Stimulated activated CD4-positive, alpha-beta T cell treated with anti-CD3 and anti-CD28 coated beads, TNF-alpha, amount 100 ng/mL, for 48 hours (primary cell): Measurements from ENCODE around the gene HEXIM1.

Experiments used
- DNase-seq, 3 donors: peaks; one replicate each; pipeline ENCODE4 v3.0.0-alpha.2; 2020; ENCODE audit warnings: low read depth in 3 of 3

The HEXIM1 gene

DNA sequence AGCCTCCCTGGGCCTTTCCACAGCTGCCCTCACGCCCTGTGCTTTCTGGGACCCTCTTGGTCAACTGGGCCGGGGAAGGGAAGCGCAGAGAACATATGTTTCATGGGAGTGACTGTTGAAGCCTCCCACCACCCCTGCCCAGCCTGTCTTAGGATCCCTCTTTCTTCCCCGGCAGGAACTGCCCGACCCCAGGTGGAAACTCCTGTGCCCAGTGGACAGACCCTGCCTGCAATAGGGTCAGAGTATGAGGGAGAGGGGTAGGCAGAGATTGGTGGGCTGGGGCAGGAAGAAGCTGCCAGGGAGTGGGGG, 23.9 kb downstream of the HEXIM1 start:
- no peak for DNase-seq

GRCh38 chr17:45172541-45173286, 24.4 kb downstream of the HEXIM1 start:
- peak; percentile 24 to 48 (median 30) for DNase-seq

DNA sequence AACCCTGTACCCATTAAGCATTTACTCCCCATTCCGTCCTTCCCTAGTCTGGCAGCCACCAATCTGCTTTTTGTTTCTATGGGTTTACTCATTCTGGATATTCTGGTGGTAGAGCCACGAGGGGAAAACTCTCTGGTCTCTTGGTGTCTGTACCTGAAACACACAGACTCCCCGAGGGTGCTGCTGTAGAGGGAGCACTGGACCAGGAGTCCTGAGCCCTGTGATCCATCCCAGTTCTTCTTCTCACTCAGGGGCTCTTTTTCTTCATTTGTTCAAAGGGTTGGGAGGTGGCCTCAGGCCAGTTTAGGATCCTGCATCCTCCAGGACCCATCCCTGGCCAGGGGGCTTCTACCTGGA, 27.5 kb downstream of the HEXIM1 start:
- DNase-seq = no peak

DNA sequence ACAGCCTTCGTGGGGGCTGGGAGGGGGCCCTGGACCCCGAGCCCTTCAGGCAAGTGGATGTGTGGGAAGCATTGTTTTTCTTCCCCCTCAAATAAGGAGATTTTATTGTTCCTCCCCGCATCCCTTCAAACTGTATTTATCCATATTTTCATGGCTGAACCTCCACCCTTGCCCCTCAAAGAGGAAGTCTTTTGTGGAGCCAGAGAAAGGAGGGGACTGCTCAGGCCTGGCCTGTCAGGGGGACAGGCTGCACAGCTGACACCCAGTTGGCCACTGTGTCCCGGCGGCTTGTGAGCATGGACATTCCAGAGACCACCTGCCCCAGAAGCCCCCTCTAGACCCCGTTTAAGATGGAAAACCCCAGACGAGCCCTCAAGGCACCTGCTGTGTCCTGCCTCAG, 29.3 kb downstream of the HEXIM1 start:
- no peak for DNase-seq

DNA sequence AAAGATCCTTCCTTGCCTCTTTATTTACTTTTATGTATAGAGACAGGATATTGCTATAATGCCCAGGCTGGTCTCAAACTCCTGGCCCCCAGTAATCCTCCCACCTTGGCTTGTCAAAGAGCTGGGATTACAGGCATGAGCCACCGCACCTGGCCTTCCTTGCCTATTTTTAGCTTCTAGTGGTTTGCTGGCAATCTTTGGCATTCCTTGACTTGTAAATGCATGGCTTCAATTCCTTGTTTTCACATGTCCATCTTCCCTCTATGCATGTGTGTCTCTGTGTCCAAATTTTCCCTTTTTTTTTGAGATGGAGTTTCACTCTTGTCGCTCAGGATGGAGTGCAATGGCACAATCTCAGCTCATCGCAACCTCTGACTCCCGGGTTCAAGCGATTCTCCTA, 35.9 kb downstream of the HEXIM1 start:
- no peak for DNase-seq

GRCh38 chr17:45186801-45187354, 38.6 kb downstream of the HEXIM1 start:
- no peak for DNase-seq

DNA sequence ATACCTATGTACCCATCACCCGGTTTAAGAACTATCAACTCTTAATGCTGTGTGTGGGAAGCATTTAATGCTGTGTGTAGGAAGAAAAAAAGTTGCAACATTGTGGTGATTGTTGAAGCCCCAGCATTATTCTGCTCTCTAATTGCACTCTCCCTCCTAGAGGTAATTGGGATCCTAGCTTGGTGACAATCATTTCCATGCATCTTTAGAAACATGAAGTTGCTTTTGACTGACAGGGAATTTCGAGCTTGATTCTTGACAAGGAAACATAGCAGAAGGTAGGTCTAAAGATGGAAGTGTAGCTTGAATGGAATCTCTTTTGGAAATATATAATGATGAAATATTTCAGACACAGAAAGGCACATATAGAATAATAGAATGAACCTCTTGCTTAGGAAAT, 40.7 kb downstream of the HEXIM1 start:
- no peak for DNase-seq

- no peak for DNase-seq
Measured at GRCh38 chr17:45190503-45191255, 42.4 kb downstream of the HEXIM1 start.

- DNase-seq = no peak
Measured at GRCh38 chr17:45195424-45195823, 47.1 kb downstream of the HEXIM1 start.

DNA sequence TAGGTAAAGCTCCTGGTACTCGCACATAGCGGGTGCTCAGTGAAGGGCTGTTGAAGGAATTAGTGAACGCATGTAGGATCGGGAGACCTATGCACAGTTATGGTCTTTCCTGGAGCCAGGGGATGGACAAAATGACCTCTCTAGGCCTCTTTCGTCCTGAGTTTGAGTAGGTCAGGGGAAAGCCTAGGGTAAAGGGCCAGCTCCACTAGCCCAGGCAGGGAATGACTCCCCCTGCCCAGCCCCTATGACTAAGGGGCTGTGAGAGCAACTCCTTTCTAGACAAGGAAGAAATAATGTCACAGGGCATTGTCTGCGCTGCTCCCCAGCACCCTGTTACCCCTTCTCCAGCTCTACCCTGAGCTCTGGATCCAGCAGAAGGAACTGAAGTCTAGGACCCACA, 48.8 kb downstream of the HEXIM1 start:
- no peak for DNase-seq

GRCh38 chr17:45197555-45198334, 49.5 kb downstream of the HEXIM1 start:
- DNase-seq = peak; percentile 80 to 91 (median 89)

DNA sequence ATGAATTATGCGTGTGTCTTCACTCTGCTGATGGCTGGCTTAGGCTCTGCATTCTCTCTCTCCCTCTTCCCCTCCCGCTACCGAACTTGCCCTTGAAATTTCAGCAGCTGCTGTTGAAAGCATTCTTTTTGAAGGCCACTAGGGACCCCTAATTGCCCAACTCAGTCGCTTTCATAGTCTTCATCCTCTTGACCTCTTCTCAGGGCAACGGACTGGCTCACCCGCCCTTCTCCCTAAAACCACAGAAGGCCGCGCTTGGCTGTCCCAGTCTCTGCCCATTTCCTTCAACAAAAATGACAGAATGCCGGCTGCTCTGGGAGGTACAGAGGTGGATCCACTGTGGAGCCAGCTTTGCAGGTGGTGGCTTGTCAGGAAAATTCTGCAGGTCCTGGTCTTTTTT, 52.4 kb downstream of the HEXIM1 start:
- no peak for DNase-seq

- no peak for DNase-seq
Measured at GRCh38 chr17:45201457-45201856, 53.2 kb downstream of the HEXIM1 start.
